Spleen (tissue), 7 donors: ENCODE measurements around the gene CHST6.

ENCODE experiments used
- POLR2A ChIP-seq, 3 donors: fragments of 450-650 bp; IDR thresholded peaks; one replicate each; pipeline ENCODE4 v1.5.1; 2017; ENCODE audit warnings: antibody characterized with exemption in 3 of 3, mild to moderate bottlenecking in 1 of 3
- POLR2AphosphoS5 ChIP-seq, 3 donors: sonication (generic); formaldehyde crosslinking; IDR thresholded peaks; one replicate each; pipeline ENCODE4 v1.5.1; 2017; ENCODE audit warnings: antibody characterized with exemption in 3 of 3
- TF ChIP-seq, protein P1 (sequence below), 11 experiments: fragments of 200-600 bp in 7 of 11; fragments of 450-650 bp in 4 of 11; sonication (generic) in 4 of 11; IDR thresholded peaks in 8 of 11; conservative IDR thresholded peaks in 3 of 11; 1 replicate in 7 of 11; 2 replicates in 4 of 11; pipeline versions ENCODE4 v1.4.0 to v1.8.0; 2016 to 2021; ENCODE audit warnings: antibody characterized with exemption in 11 of 11, inconsistent platforms in 4 of 11, mild to moderate bottlenecking in 1 of 11
- donor health status: DM: no; HTN: no; CAD: no; lungs with moderate emphysema.
- donor health status: DM: no; HTN: no; CAD: no.
- donor health status: DM: no; HTN: no; CAD: no.

DNA sequence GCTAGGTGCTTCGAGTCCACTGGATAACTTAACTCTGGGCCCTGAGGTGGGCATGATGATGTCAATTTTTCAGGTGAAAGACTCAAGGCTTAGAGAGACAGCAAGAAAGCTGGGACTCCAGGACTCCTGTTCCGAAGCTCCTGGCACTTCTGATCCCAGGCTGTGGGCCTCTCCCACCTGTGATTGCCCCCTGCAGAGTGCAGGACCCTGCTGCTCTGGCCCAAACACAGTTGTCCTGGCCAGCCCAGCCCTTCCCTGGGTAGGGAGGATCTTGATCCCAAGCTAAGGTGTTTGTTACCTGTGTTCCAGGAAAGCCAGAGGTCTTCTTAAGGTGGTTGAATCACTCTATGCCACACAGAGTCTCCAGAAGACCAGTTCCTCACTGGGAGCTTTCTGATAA lies 37.5 kb upstream of the CHST6 start:
- TF ChIP-seq POLR2A (IDR thresholded peaks at IDR 0.05), result no peak
- TF ChIP-seq, protein P1, sequence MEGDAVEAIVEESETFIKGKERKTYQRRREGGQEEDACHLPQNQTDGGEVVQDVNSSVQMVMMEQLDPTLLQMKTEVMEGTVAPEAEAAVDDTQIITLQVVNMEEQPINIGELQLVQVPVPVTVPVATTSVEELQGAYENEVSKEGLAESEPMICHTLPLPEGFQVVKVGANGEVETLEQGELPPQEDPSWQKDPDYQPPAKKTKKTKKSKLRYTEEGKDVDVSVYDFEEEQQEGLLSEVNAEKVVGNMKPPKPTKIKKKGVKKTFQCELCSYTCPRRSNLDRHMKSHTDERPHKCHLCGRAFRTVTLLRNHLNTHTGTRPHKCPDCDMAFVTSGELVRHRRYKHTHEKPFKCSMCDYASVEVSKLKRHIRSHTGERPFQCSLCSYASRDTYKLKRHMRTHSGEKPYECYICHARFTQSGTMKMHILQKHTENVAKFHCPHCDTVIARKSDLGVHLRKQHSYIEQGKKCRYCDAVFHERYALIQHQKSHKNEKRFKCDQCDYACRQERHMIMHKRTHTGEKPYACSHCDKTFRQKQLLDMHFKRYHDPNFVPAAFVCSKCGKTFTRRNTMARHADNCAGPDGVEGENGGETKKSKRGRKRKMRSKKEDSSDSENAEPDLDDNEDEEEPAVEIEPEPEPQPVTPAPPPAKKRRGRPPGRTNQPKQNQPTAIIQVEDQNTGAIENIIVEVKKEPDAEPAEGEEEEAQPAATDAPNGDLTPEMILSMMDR (IDR thresholded peaks at IDR 0.05 in 8 of 11, conservative IDR thresholded peaks at IDR 0.05 in 3 of 11), result no peak
- TF ChIP-seq POLR2AphosphoS5 (IDR thresholded peaks at IDR 0.05), result no peak
